HG03039 (cell line): ENCODE results near the gene NAMPT.
"Not testable (repeated sequence)": the region's sequence is repeated elsewhere in the genome, so short reads cannot be mapped to it uniquely, and the experiment has no call there.

Source experiments
- ATAC-seq: cut with Tn5 transposase; IDR thresholded peaks from one replicate; pipeline ENCODE4 v1.9.1; 2021; ENCODE audit warnings: mild to moderate bottlenecking, moderate library complexity; ENCODE audit not compliant: unreplicated experiment

Gene NAMPT

GRCh38 chr7:106238830-106239229 lies 46.0 kb downstream of the NAMPT start:
- no peak for ATAC-seq

- no peak for ATAC-seq
Measured at GRCh38 chr7:106236065-106236464, 48.7 kb downstream of the NAMPT start.

GRCh38 chr7:106234425-106234824 lies 50.4 kb downstream of the NAMPT start:
- no peak for ATAC-seq

GRCh38 chr7:106231856-106232490 lies 52.8 kb downstream of the NAMPT start:
- no peak for ATAC-seq

GRCh38 chr7:106225856-106226255 lies 58.9 kb downstream of the NAMPT start:
- no peak for ATAC-seq

GRCh38 chr7:106224797-106225196 lies 60.0 kb downstream of the NAMPT start:
- ATAC-seq: no peak

GRCh38 chr7:106223156-106223555 lies 61.6 kb downstream of the NAMPT start:
- no peak for ATAC-seq

- ATAC-seq: no peak
Measured at GRCh38 chr7:106222545-106222944, 62.2 kb downstream of the NAMPT start.

- ATAC-seq: no peak
Measured at GRCh38 chr7:106220307-106220706, 64.5 kb downstream of the NAMPT start.

- ATAC-seq: no peak
Measured at GRCh38 chr7:106219170-106219569, 65.6 kb downstream of the NAMPT start.

- no peak for ATAC-seq
Measured at GRCh38 chr7:106218546-106218945, 66.2 kb downstream of the NAMPT start.

GRCh38 chr7:106216923-106217542 lies 67.8 kb downstream of the NAMPT start:
- ATAC-seq: no peak

GRCh38 chr7:106216517-106216922 lies 68.3 kb downstream of the NAMPT start:
- ATAC-seq: no peak

- ATAC-seq: no peak
Measured at GRCh38 chr7:106215868-106216516, 68.8 kb downstream of the NAMPT start.

GRCh38 chr7:106208944-106209343 lies 75.8 kb downstream of the NAMPT start:
- not testable (repeated sequence) for ATAC-seq

GRCh38 chr7:106206826-106207541 lies 77.8 kb downstream of the NAMPT start:
- no peak for ATAC-seq

GRCh38 chr7:106205621-106206222 lies 79.1 kb downstream of the NAMPT start:
- no peak for ATAC-seq

- no peak for ATAC-seq
Measured at GRCh38 chr7:106203473-106203872, 81.3 kb downstream of the NAMPT start.

GRCh38 chr7:106201164-106201563 lies 83.6 kb downstream of the NAMPT start:
- no peak for ATAC-seq

- ATAC-seq: no peak
Measured at GRCh38 chr7:106199813-106200364, 84.9 kb downstream of the NAMPT start.

- no peak for ATAC-seq
Measured at GRCh38 chr7:106199024-106199423, 85.8 kb downstream of the NAMPT start.
